Measurements from ENCODE around the gene TMEM243. TPM values are rescaled to one million over a fixed set of nuclear protein-coding genes. Genes with fewer than 3 reads are reported as not detected.

TMEM243 gene
- total and polyA plus RNA-seq, 12 donors, result 2.1 to 10.0 (median 4.8) TPM

GRCh38 chr7:87151002-87151728 is 68.4 kb downstream of the TMEM243 start:
- Histone ChIP-seq H3K9me3 (no peaks in the 10 kb centered on the region), H3K27me3 (no peaks in the 10 kb centered on the region), H3K4me1 (peaks cover 0 to 42% (median 34%) of the 10 kb centered on the region in 9 donors), H3K4me3 (peak overlapping the region in 9 of 10 donors; percentile 57 to 86 (median 78)), H3K36me3 (peaks cover 0 to 8% (median 0%) of the 10 kb centered on the region in 9 donors), H3K27ac (peak overlapping the region; percentile 94 to 99 (median 97))
- TF ChIP-seq CTCF (IDR thresholded peaks at IDR 0.05), result no peak
- intact Hi-C loops (cut with DNase I), result loop anchor here in 5 of 10 donors (5.0 kb wide), 4 partner anchors 66 to 224 kb away; partner anchors contain the start of genes ELAPOR2 (in 3 of the 5) and TMEM243 (in 2 of the 5)
- DNase-seq (no peak), ATAC-seq (no peak)
- WGBS, 2 donors, result 44 to 53% methylated on average over 9 of the region's 9 CpGs

GRCh38 chr7:87148332-87148955 is 71.1 kb downstream of the TMEM243 start:
- Histone ChIP-seq H3K4me3 (no peak overlapping the region), H3K4me1 (peaks cover 0 to 15% (median 7%) of the 10 kb centered on the region in 9 donors), H3K27ac (no peak overlapping the region), H3K9me3 (no peaks in the 10 kb centered on the region), H3K36me3 (no peaks in the 10 kb centered on the region), H3K27me3 (no peaks in the 10 kb centered on the region)
- intact Hi-C loops (cut with DNase I), result loop anchor here in 9 of 10 donors (1.0 to 5.0 kb wide), 6 partner anchors 91 to 221 kb away; partner anchors contain the start of gene ELAPOR2 (in 1 of the 9)
- DNase-seq, result no peak
- peak; percentile 31 to 79 (median 63) for TF ChIP-seq CTCF (IDR thresholded peaks at IDR 0.05)
- WGBS, 2 donors, result 36 to 40% methylated on average over 1 of the region's 1 CpG
- ATAC-seq, result no peak

- no peaks in the 10 kb centered on the region for H3K36me3 ChIP-seq
- DNase-seq (no peak), ATAC-seq (no peak)
- TF ChIP-seq CTCF (IDR thresholded peaks at IDR 0.05), result no peak
- 87 to 90% methylated on average over 7 of the region's 7 CpGs for WGBS, 2 donors
- peaks cover 0 to 15% (median 7%) of the 10 kb centered on the region in 9 donors for H3K4me1 ChIP-seq
- no peak overlapping the region for H3K4me3 ChIP-seq
- no peaks in the 10 kb centered on the region for H3K9me3 ChIP-seq
- H3K27ac ChIP-seq, result no peak overlapping the region
- no peaks in the 10 kb centered on the region for H3K27me3 ChIP-seq
- intact Hi-C loops (cut with DNase I), result loop anchor here in 7 of 10 donors (5.0 kb wide), 4 partner anchors 90 to 220 kb away; partner anchors contain the start of gene ELAPOR2 (in 1 of the 7)
Measured at GRCh38 chr7:87147500-87147899, 72.0 kb downstream of the TMEM243 start.

GRCh38 chr7:87146740-87147386 is 72.7 kb downstream of the TMEM243 start:
- no peak for TF ChIP-seq CTCF (IDR thresholded peaks at IDR 0.05)
- Histone ChIP-seq H3K27ac (no peak overlapping the region), H3K27me3 (no peaks in the 10 kb centered on the region), H3K36me3 (no peaks in the 10 kb centered on the region), H3K4me1 (peaks cover 0 to 14% (median 7%) of the 10 kb centered on the region in 9 donors), H3K4me3 (no peak overlapping the region), H3K9me3 (no peaks in the 10 kb centered on the region)
- ATAC-seq (no peak), DNase-seq (no peak)
- intact Hi-C loops (cut with DNase I), result loop anchor here in 7 of 10 donors (5.0 kb wide), 4 partner anchors 90 to 220 kb away; partner anchors contain the start of gene ELAPOR2 (in 1 of the 7)
- WGBS, 2 donors, result 89 to 90% methylated on average over 25 of the region's 25 CpGs

Data from heart right ventricle (tissue), 16 donors.